H1 (cell line): ENCODE results near the gene TSPAN3. TPM values are rescaled to one million over a fixed set of nuclear protein-coding genes. Genes with fewer than 3 reads are reported as not detected.

Source experiments
- CHD7 ChIP-seq: fragments of 300-600 bp; sonication (generic); IDR thresholded peaks from 2 replicates; pipeline ENCODE4 v1.7.1; 2012; ENCODE audit warnings: low read length, moderate library complexity, mild to moderate bottlenecking, inconsistent platforms; ENCODE audit not compliant: insufficient replicate concordance
- CREB1 ChIP-seq: IDR thresholded peaks from 2 replicates; pipeline ENCODE4 v1.6.1; 2012; ENCODE audit warnings: inconsistent platforms
- CTBP2 ChIP-seq: IDR thresholded peaks from 2 replicates; pipeline ENCODE4 v1.7.0; 2011; ENCODE audit warnings: borderline replicate concordance, mild to moderate bottlenecking, moderate library complexity, mixed read lengths, low read length; ENCODE audit not compliant: insufficient read depth, insufficient read length
- JUN ChIP-seq: IDR thresholded peaks from 2 replicates; pipeline ENCODE4 v1.6.1; 2011; ENCODE audit warnings: low read depth, mild to moderate bottlenecking, improper control_type of control experiment, low read length
- MAX ChIP-seq: IDR thresholded peaks from 2 replicates; pipeline ENCODE4 v1.6.1; 2012; ENCODE audit warnings: inconsistent platforms
- NRF1 ChIP-seq: IDR thresholded peaks from 2 replicates; pipeline ENCODE4 v1.6.1; 2011; ENCODE audit warnings: mild to moderate bottlenecking, low read depth, low read length, improper control_type of control experiment
- RBBP5 ChIP-seq: IDR thresholded peaks from 2 replicates; pipeline ENCODE4 v1.7.1; 2012; ENCODE audit warnings: low read depth, mild to moderate bottlenecking, inconsistent platforms, low read length, moderate library complexity, borderline replicate concordance
- SIRT6 ChIP-seq: IDR thresholded peaks from one replicate; pipeline ENCODE4 v1.7.1; 2012; ENCODE audit warnings: low read length, inconsistent platforms
- SP2 ChIP-seq: IDR thresholded peaks from 2 replicates; pipeline ENCODE4 v1.6.1; 2012; ENCODE audit warnings: mild to moderate bottlenecking, low read length, inconsistent platforms
- TAF1 ChIP-seq: IDR thresholded peaks from 2 replicates; pipeline ENCODE4 v1.6.1; 2011; ENCODE audit warnings: mild to moderate bottlenecking, low read depth, low read length
- YY1 ChIP-seq: IDR thresholded peaks from 2 replicates; pipeline ENCODE4 v1.6.1; 2011; ENCODE audit warnings: low read depth, mild to moderate bottlenecking, low read length
- ZNF274 ChIP-seq: IDR thresholded peaks from 2 replicates; pipeline ENCODE4 v1.7.0; 2012; ENCODE audit warnings: low read length, borderline replicate concordance; ENCODE audit errors: extremely low read depth
- polyA plus RNA-seq, 7 experiments: library from polyadenylated mRNA; depleted of rRNA in 3 of 7; stranded (reverse) in 5 of 7; unstranded in 2 of 7; fragments of >200 nt in 5 of 7; fragments of 200-250 nt in 2 of 7; gene quantifications; 1 replicate in 5 of 7; 2 replicates in 1 of 7; 4 replicates in 1 of 7; pipeline versions ENCODE4 v1.2.1 to v1.2.3, GENCODE V29; 2011 to 2013; ENCODE audit warnings: missing spikeins in 2 of 7, mixed read lengths in 2 of 7
- total RNA-seq: library from RNA; stranded (reverse); fragmentation: NEBNext Ultra II Directional; extraction: Animal tissue kit (Norgen Biotek cat#: 25700); gene quantifications from 2 replicates; pipeline ENCODE4 v1.2.1, GENCODE V29; 2021

TSPAN3 gene
- total and polyA plus RNA-seq, 2 of the 8 experiments (the other 6 are each of a cell fraction or from before 2014, with no cell fraction given) = 107 to 238 TPM

GRCh38 chr15:77076323-77076915 lies 5.5 kb upstream of the TSPAN3 start (continued):
- TF ChIP-seq CHD7 (no peak), YY1 (no peak), CTBP2 (no peak), CREB1 (no peak), MAX (no peak), NRF1 (no peak), ZNF274 (no peak), SP2 (no peak), SIRT6 (no peak), TAF1 (no peak), JUN (no peak), RBBP5 (no peak)
